Naive thymus-derived CD4-positive, alpha-beta T cell (primary cell): Measurements from ENCODE around the gene EXOSC2. TPM values are rescaled to one million over a fixed set of nuclear protein-coding genes. Genes with fewer than 3 reads are reported as not detected.
A peak's percentile ranks its signal among the peaks of the same experiment; 100 is the strongest.

Source experiments
- ATAC-seq: fragments of 150-1000 bp; cut with Tn5 transposase; 2 replicates; pipeline ENCODE4 v1.10.0; 2021; ENCODE audit warnings: mild to moderate bottlenecking, moderate library complexity
- CTCF ChIA-PET: fragments of 350-600 bp; sonication (Branson Sonifier 250); formaldehyde crosslinking; loops from one replicate; lab custom pipeline; 2021; ENCODE audit warnings: antibody characterized with exemption; lab: Charles Lee
- POLR2A ChIA-PET: fragments of 350-600 bp; sonication (Branson Sonifier 250); formaldehyde crosslinking; loops from one replicate; lab custom pipeline; 2021; ENCODE audit warnings: antibody characterized with exemption, inconsistent platforms; lab: Charles Lee
- DNase-seq, 9 donors: peaks; one replicate each; pipeline versions ENCODE4 v3.0.0 to v3.0.0-alpha.2; 2020 to 2022; ENCODE audit warnings: mixed read lengths in 1 of 9
- H3K27ac ChIP-seq: one replicate; pipeline ENCODE4 v1.7.0; 2013; ENCODE audit warnings: mild to moderate bottlenecking, low read depth, low read length, moderate library complexity
- H3K27me3 ChIP-seq, 2 donors: one replicate each; pipeline ENCODE4 v1.7.0; 2013; ENCODE audit warnings: low read length in 2 of 2, mild to moderate bottlenecking in 2 of 2, moderate library complexity in 2 of 2; ENCODE audit not compliant: control insufficient read depth in 2 of 2, insufficient read depth in 2 of 2
- H3K36me3 ChIP-seq, 3 experiments: 1 replicate in 2 of 3; 2 replicates in 1 of 3; pipeline ENCODE4 v1.7.0; 2013; ENCODE audit warnings: low read length in 3 of 3, mild to moderate bottlenecking in 3 of 3, moderate library complexity in 1 of 3; ENCODE audit not compliant: insufficient read depth in 3 of 3, control insufficient read depth in 2 of 3
- H3K4me1 ChIP-seq, 2 donors: one replicate each; pipeline ENCODE4 v1.7.0; 2013; ENCODE audit warnings: low read length in 2 of 2, mild to moderate bottlenecking in 2 of 2, moderate library complexity in 1 of 2; ENCODE audit not compliant: control insufficient read depth in 2 of 2, insufficient read depth in 2 of 2
- H3K4me3 ChIP-seq: 2 replicates; pipeline ENCODE4 v1.7.0; 2013; ENCODE audit warnings: mild to moderate bottlenecking, low read length
- H3K9me3 ChIP-seq, 3 experiments: 1 replicate in 2 of 3; 2 replicates in 1 of 3; pipeline ENCODE4 v1.7.0; 2013; ENCODE audit warnings: low read length in 3 of 3; ENCODE audit not compliant: control insufficient read depth in 2 of 3
- H3K27ac Mint-ChIP-seq, 9 donors: one replicate each; pipeline ENCODE4 v1.8.0; 2020 to 2022; ENCODE audit warnings: mixed read lengths in 9 of 9, mild to moderate bottlenecking in 8 of 9, moderate library complexity in 5 of 9, inconsistent platforms in 2 of 9
- H3K27me3 Mint-ChIP-seq, 5 donors: one replicate each; pipeline ENCODE4 v1.8.0; 2021 to 2022; ENCODE audit warnings: mixed read lengths in 5 of 5, mild to moderate bottlenecking in 1 of 5
- H3K36me3 Mint-ChIP-seq, 5 donors: one replicate each; pipeline ENCODE4 v1.8.0; 2020 to 2022; ENCODE audit warnings: mixed read lengths in 5 of 5, mild to moderate bottlenecking in 3 of 5, inconsistent platforms in 1 of 5
- H3K4me1 Mint-ChIP-seq, 7 donors: one replicate each; pipeline ENCODE4 v1.8.0; 2020 to 2022; ENCODE audit warnings: mixed read lengths in 7 of 7, mild to moderate bottlenecking in 3 of 7, inconsistent platforms in 1 of 7
- H3K4me3 Mint-ChIP-seq, 10 donors: one replicate each; pipeline ENCODE4 v1.8.0; 2020 to 2022; ENCODE audit warnings: mild to moderate bottlenecking in 10 of 10, mixed read lengths in 10 of 10, moderate library complexity in 6 of 10, inconsistent platforms in 2 of 10
- H3K9me3 Mint-ChIP-seq, 11 donors: one replicate each; pipeline ENCODE4 v1.8.0; 2020 to 2022; ENCODE audit warnings: mixed read lengths in 11 of 11, mild to moderate bottlenecking in 4 of 11, inconsistent platforms in 1 of 11, moderate library complexity in 1 of 11
- intact Hi-C, 2 donors: fragments of 100-400 bp; cut with micrococcal nuclease; formaldehyde crosslinking; loops; one replicate each; pipeline ENCODE4 v1.15.1; 2023
- polyA plus RNA-seq, 2 donors: library from polyadenylated mRNA; unstranded; fragments of 300-500 nt; fragmentation: Illumina TruSeq; gene quantifications; one replicate each; pipeline ENCODE4 v1.2.3, GENCODE V29; 2021
- total RNA-seq, 6 experiments: library from RNA in 5 of 6; stranded (reverse) in 5 of 6; gene quantifications; 1 replicate in 5 of 6; 2 replicates in 1 of 6; pipeline ENCODE4 v1.2.3 and lab custom pipeline; 2021 to 2026

Gene EXOSC2, protein sequence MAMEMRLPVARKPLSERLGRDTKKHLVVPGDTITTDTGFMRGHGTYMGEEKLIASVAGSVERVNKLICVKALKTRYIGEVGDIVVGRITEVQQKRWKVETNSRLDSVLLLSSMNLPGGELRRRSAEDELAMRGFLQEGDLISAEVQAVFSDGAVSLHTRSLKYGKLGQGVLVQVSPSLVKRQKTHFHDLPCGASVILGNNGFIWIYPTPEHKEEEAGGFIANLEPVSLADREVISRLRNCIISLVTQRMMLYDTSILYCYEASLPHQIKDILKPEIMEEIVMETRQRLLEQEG
- total RNA-seq (10 to 100 TPM; 44.2 to 60.7 (median 59.5) TPM), polyA plus RNA-seq (10 to 100 TPM; 31.4 to 39.9 TPM), total RNA-seq (lab: John Stamatoyannopoulos, UW) (83.7 reads per million, percentile 81 among the genes with 10 or more reads in this experiment)

- peak within 1 kb of the TSS; percentile 85 for H3K27ac ChIP-seq
- H3K27ac Mint-ChIP-seq = peak within 1 kb of the TSS; percentile 88 to 97 (median 94)
- peaks cover 14 to 24% (median 18%) of the 10 kb centered on the region in 5 donors for H3K36me3 Mint-ChIP-seq
- H3K4me1 Mint-ChIP-seq = peaks cover 20 to 54% (median 46%) of the 10 kb centered on the region in 7 donors
- no peaks in the 10 kb centered on the region for H3K9me3 ChIP-seq
- H3K9me3 Mint-ChIP-seq = no peaks in the 10 kb centered on the region
- CTCF ChIA-PET = interaction anchor here (0.7 to 2.0 kb wide), 8 partner anchors 8 to 353 kb away, joined by 3 to 10 read pairs (median 6); no protein-coding TSS in a partner anchor
- peaks cover 13 to 20% of the 10 kb centered on the region in 2 donors for H3K4me1 ChIP-seq
- DNase-seq (peak; percentile 76 to 99 (median 89)), ATAC-seq (peak; percentile 100)
- POLR2A ChIA-PET = interaction anchor here (0.5 to 2.4 kb wide), 9 partner anchors 9 to 1840 kb away, joined by 3 to 18 read pairs (median 6); partner anchors contain the start of gene NUP214
- peaks cover 2 to 38% (median 14%) of the 10 kb centered on the region in 3 experiments for H3K36me3 ChIP-seq
- H3K27me3 Mint-ChIP-seq = no peaks in the 10 kb centered on the region
- intact Hi-C loops = loop anchor here (1.0 to 5.0 kb wide), 6 partner anchors 11 to 679 kb away; partner anchors contain the start of genes FUBP3 (in 2 of the 2) and NUP214 (in 1 of the 2)
- H3K4me3 ChIP-seq = peak within 1 kb of the TSS; percentile 91
- H3K4me3 Mint-ChIP-seq = peak within 1 kb of the TSS; percentile 83 to 98 (median 95)
- no peaks in the 10 kb centered on the region for H3K27me3 ChIP-seq
Observed at GRCh38 chr9:130693426-130694191, at the start of gene EXOSC2. TSS of gene EXOSC2 (plus strand) at chr9:130693780. CDS start at chr9:130693792, 12 bp downstream.

- intact Hi-C loops = no loop called here
- peaks cover 0 to 3% (median 0%) of the 10 kb centered on the region in 5 donors for H3K36me3 Mint-ChIP-seq
- H3K27me3 Mint-ChIP-seq = peaks cover 11 to 24% (median 18%) of the 10 kb centered on the region in 5 donors
- DNase-seq = no peak
- Histone ChIP-seq H3K27ac (no peak overlapping the region), H3K9me3 (no peaks in the 10 kb centered on the region), H3K36me3 (no peaks in the 10 kb centered on the region), H3K4me3 (no peak overlapping the region), H3K4me1 (no peaks in the 10 kb centered on the region), H3K27me3 (no peaks in the 10 kb centered on the region)
- ChIA-PET POLR2A (no interaction called here), CTCF (no interaction called here)
- no peak overlapping the region for H3K27ac Mint-ChIP-seq
- peaks cover 0 to 9% (median 3%) of the 10 kb centered on the region in 11 donors for H3K9me3 Mint-ChIP-seq
- no peak for ATAC-seq
- no peak overlapping the region for H3K4me3 Mint-ChIP-seq
- H3K4me1 Mint-ChIP-seq = peaks cover 0 to 2% (median 0%) of the 10 kb centered on the region in 7 donors
Observed at GRCh38 chr9:130651221-130651620, 42.4 kb upstream of the EXOSC2 start.

DNA sequence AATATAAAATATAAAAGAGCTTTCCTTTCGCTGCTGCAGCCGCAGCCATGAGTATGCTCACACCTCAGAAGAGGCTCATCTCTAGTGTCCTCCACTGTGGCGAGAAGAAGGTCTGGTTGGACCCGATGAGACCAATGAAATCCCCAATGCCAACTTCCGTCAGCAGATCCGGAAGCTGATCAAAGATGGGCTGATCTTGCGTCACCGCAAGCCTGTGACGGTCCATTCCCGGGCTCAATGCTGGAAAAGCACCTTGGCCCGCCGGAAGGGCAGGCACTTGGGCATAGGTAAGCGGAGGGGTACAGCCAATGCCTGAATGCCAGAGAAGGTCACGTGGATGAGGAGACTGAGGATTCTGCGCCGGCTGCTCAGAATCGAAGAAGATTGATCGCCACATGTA, 41.8 kb upstream of the EXOSC2 start:
- Histone ChIP-seq H3K9me3 (no peaks in the 10 kb centered on the region), H3K36me3 (no peaks in the 10 kb centered on the region), H3K4me1 (no peaks in the 10 kb centered on the region), H3K4me3 (no peak overlapping the region), H3K27ac (no peak overlapping the region), H3K27me3 (no peaks in the 10 kb centered on the region)
- ChIA-PET POLR2A (no interaction called here), CTCF (interaction anchor here (0.6 kb wide), 1 partner anchor 393 kb away, joined by 4 read pairs; no protein-coding TSS in a partner anchor)
- Mint-ChIP-seq H3K27ac (no peak overlapping the region), H3K4me1 (peaks cover 0 to 2% (median 0%) of the 10 kb centered on the region in 7 donors), H3K4me3 (no peak overlapping the region), H3K36me3 (no peaks in the 10 kb centered on the region), H3K27me3 (peaks cover 17 to 30% (median 23%) of the 10 kb centered on the region in 5 donors), H3K9me3 (peaks cover 0 to 4% (median 0%) of the 10 kb centered on the region in 11 donors)
- DNase-seq = no peak
- ATAC-seq = no peak
- intact Hi-C loops = no loop called here

DNA sequence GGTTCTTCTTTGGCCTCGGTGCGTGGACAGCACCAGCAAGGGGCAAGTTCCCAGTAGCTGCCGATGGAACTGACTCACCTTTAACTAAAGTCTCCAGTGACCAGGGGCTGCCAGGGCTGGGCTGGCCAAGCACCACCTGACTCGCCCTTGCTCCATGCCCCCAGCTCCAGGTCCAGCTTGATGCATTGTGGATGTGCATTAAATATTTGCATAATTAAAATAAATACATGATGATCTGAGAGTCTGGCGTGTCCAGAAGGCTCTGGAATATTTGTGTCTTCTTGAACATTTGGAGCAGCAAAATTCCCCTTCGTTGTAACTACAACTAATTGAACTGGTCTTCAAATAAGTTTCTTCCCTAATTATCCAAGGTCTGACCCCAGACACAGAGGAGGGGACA, 38.7 kb upstream of the EXOSC2 start:
- H3K27me3 ChIP-seq = no peaks in the 10 kb centered on the region
- no peak for ATAC-seq
- Mint-ChIP-seq H3K4me1 (peaks cover 0 to 5% (median 2%) of the 10 kb centered on the region in 7 donors), H3K9me3 (no peaks in the 10 kb centered on the region), H3K27me3 (peaks cover 31 to 52% (median 45%) of the 10 kb centered on the region in 5 donors), H3K36me3 (peaks cover 0 to 4% (median 0%) of the 10 kb centered on the region in 5 donors), H3K4me3 (no peak overlapping the region), H3K27ac (no peak overlapping the region)
- no peak overlapping the region for H3K27ac ChIP-seq
- no peaks in the 10 kb centered on the region for H3K36me3 ChIP-seq
- ChIA-PET CTCF (no interaction called here), POLR2A (interaction anchor here (0.7 kb wide), 1 partner anchor 10 kb away, joined by 3 read pairs; no protein-coding TSS in a partner anchor)
- intact Hi-C loops = no loop called here
- no peak overlapping the region for H3K4me3 ChIP-seq
- no peaks in the 10 kb centered on the region for H3K9me3 ChIP-seq
- no peaks in the 10 kb centered on the region for H3K4me1 ChIP-seq
- DNase-seq = no peak

- Mint-ChIP-seq H3K27me3 (peaks cover 47 to 72% (median 65%) of the 10 kb centered on the region in 5 donors), H3K27ac (no peak overlapping the region), H3K9me3 (peaks cover 0 to 1% (median 0%) of the 10 kb centered on the region in 11 donors), H3K4me3 (peak overlapping the region in 1 of 10 donors; percentile 91), H3K36me3 (peaks cover 0 to 4% (median 0%) of the 10 kb centered on the region in 5 donors), H3K4me1 (peaks cover 5 to 23% (median 15%) of the 10 kb centered on the region in 7 donors)
- no peak for DNase-seq
- Histone ChIP-seq H3K27me3 (peaks cover 3 to 29% of the 10 kb centered on the region in 2 donors), H3K9me3 (no peaks in the 10 kb centered on the region), H3K4me1 (peaks cover 6 to 18% of the 10 kb centered on the region in 2 donors), H3K4me3 (no peak overlapping the region), H3K36me3 (no peaks in the 10 kb centered on the region), H3K27ac (no peak overlapping the region)
- intact Hi-C loops = no loop called here
- ATAC-seq = no peak
- ChIA-PET CTCF (no interaction called here), POLR2A (no interaction called here)
Observed at GRCh38 chr9:130658893-130659698, 34.5 kb upstream of the EXOSC2 start.
